ENCODE results near the gene CMTM1.
"Not testable (repeated sequence)": the region's sequence is repeated elsewhere in the genome, so short reads cannot be mapped to it uniquely, and the experiment has no call there.

The CMTM1 gene

DNA sequence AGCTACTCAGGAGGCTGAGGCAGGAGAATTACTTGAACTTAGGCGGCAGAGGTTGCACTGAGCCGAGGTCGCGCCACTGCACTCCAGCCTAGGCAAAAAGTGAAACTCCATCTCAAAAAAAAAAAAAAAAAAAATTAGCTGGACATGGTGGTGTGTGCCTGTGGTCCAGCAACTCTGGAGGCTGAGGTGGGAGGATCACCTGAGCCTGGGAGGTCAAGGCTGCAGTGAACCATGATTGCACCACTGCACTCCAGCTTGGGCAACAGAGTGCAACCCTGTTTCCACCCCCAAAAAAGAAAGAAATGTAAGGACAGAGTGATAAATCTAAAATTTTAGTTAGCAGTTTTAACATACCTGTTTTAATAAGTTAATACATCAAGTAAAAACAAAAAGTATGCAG lies 30.3 kb downstream of the CMTM1 start:
- not testable (repeated sequence) for DNase-seq

DNA sequence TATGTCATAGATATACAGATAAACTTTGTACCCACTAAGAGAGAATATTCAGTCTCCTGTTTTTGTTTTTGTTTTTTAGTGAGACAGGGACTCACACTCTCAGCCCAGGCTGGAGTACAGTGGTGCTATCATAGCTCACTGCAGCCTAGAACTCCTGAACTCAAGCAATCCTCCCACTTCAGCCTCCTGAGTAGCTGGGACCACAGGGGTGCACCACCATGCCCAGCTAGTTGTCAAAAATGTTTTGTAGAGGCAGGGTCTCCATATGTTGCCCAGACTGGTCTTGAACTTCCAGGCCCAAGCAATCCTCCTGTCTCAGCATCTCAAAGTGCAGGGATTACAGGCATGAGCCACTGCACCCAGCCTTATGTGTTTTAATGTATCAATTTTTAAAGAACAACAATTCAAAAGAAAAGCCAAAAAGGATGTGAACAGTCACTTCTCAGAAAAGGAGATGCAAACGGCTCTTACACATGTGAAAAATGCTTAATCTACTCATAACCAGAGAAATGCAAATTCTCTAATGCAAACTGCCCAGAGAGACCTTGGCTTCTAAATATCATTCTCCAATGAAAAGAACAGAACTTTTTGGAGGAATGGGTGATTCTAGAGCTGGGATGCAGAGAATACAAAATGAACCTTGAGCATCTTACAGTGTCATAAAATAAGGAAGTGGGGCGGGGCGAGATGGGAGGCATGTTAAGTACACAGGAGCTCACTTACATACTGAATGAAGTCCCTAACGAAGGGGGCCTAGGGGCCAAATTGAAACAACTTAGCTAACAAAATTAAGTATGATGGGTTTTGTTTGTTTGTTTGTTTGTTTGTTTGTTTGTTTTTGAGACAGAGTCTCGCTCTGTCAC lies 31.0 kb downstream of the CMTM1 start:
- no peak for DNase-seq

DNA sequence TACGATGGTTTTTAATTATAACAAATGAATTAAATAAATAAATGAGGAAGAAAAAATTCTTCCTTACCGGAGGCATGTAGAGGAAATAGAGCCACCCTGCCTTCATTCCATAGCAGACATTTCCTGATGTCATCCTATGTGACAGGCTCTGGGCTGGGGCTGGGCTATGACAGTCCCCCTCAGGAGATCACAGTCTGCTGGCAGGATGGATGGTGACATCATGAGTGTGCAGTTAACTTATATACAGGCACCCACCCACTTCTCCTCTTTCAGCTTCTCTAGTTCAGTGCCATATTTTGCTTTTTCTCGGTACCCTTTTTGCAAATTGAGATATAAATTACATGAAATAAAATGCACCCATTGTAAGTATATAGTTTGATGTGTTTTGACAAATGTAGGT lies 31.9 kb downstream of the CMTM1 start:
- no peak for DNase-seq

DNA sequence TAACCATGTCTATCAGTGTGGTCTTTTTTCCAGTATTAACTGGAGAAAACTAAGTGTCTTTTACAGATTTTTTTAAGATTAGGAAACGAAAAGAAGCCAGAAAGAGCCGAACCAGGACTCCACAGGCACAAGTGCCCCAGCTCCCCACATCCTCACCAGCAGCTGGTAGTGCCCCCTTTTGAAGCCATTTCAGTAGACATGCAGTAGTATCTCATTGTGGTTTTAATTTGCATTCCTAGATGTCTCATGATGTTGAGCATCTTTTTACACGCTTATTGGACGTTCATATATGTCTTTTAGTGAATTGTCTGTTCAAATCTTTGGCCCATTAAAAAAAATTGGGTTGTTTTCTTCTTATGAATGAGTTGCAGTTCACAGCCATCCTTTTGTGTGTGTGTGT lies 33.5 kb downstream of the CMTM1 start:
- DNase-seq, result no peak

DNA sequence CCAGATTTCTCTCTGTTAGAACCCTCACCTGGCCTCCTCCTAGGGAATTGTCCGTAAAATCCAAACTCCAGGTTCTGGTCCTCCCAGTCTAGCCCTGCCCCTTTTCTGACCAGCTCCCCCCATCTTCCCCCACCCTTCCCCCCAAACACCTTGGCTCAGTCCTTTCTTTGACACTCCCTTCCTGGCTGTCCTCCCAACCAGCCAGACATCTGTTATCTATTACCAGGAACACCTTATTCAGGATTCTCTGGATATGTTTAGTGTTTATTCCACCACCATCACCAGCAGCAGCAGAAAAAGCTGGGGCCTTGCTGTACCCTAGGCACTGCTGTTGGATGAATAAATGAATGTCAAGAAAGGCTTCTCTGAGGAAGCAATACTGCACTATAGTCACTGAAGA lies 34.2 kb downstream of the CMTM1 start:
- DNase-seq, result no peak

DNA sequence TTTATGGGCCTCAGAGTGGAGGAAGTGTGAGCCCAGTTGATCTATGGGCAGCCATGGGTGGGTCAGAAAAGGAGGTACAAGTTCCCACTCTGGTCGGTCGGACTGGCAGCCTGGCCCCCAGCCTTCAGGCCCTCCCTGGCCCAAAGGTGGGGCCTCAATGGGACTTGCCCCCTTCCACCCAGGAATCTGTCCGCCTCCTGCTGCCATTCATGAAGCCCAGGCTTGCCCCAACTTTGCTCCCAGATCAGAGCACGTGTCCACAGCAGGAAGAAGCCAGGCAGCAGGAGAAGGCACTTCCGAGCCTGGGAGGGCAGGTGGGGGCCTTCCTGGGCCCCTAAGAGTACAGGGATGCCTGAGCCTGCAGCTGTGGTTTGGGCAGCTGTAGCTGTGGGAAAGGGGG lies 35.2 kb downstream of the CMTM1 start:
- DNase-seq, result no peak

DNA sequence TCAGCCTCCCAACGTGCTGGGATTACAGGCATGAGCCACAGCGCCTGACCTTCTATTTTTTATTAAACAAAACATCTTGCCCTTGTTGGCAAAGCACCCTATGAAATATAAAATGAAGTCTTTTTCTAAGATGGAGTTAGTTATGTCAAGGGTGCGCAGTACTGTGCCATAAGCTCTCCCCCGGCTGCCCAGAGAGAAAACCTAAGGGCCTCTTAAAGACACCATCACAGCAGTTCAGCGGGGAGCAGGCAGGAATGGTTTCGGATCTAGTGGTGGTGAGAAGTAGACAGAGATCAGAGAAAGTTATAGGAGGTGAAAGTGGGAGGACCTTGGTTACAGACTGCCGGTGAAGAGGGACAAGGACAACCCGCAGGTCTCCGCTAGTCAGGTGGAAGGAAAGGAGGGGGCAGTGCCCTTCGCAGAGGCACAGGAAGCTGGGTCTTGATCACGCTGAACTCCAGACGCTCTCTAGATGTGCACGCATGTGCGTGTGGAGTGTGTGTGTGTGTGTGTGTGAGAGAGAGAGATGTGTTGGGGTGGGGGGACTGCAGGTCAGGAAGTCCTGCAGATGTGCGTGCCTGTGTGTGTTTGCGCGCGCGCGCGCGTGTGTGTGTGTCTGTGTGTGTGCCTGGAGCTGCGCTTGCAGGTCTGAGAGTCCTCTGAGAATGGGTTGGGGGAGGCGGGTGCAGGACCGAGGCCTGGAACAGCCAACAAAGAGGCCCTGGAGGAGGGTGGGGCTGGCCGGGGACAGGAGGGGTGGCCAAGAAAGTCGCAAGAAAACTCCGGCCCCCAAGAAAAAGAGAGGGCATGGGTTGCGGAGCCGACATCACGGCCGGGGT lies 37.5 kb downstream of the CMTM1 start:
- DNase-seq, result no peak

DNA sequence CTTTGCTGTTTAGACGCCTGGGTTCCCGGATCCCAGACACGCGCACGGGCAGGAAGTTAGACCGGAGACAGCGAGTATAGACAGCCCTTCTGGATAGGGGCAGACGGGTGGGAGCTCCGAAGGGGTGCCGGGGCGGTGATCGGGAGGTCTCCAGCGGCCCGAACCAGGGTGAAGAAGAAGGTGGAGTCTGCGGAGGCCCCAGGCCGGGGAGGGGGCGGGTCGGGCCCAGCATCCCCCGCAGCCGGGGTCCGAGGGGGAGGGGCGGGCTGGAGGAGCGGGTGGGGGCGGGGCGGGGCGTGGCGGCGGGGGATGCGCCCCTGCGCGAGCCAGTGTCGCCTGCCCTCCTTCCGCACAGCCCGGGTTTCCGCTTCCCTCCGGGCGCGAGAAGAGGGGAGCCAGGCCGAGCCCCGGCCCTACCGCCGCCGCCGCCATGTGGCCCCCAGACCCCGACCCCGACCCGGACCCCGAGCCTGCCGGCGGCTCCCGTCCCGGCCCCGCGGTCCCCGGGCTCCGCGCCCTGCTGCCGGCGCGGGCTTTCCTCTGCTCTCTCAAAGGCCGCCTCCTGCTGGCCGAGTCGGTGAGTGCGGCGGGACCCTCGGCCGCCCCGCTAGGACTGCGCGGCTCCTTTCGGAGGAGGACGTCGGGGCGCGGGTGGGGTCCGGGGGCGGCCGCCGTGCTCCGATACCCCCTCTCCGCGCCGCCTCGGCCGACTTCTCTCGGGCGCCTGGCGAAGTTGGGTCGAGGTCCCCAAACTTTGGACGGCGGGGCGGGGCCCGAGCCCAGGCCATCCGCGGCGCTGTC lies 38.3 kb downstream of the CMTM1 start, which contains the start of gene CMTM3:
Gene CMTM3 (plus strand): TSS at position 329 of the 801 bp plus-strand sequence. CDS start 102 bp downstream, at position 431.
- DNase-seq, result no peak

DNA sequence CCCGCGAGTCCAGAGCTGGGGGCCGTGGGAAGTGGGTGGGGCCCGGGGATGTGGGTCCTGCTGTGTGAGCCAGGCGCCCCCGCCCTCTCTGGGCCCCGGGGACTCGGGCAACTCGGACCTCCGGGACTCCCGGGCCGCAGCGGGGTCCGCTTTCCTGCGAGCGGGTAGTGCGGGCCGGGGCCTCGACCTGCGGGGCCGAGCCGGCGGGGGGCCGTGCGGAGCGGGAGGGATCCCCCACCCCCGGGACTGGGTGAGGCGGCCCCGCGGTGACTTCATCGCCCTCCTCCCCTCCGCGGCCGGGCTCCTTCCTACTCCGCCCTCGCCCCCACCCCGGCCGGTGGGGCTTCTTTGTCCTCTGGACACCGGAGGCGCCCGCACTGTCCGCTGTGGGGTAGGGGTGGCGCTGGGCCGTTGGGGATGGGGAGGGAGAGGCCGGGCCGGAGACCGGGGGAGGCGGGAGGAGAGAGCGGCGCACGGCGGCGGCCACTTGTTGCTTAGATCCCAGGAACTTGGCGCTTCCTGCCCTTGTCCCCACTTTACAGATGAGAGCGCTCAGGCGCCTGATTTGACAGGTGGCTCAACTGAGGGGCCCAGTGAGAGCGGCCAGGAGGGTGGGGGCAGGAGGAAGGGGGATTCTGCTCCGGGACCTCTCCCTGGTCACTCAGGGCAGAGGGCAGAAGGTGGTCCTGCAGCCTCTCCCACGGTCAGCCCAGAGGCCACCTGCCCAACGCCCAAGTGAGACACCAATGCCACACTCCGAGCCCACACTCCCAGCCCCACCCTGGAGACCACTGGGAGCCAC lies 39.1 kb downstream of the CMTM1 start:
- no peak for DNase-seq

DNA sequence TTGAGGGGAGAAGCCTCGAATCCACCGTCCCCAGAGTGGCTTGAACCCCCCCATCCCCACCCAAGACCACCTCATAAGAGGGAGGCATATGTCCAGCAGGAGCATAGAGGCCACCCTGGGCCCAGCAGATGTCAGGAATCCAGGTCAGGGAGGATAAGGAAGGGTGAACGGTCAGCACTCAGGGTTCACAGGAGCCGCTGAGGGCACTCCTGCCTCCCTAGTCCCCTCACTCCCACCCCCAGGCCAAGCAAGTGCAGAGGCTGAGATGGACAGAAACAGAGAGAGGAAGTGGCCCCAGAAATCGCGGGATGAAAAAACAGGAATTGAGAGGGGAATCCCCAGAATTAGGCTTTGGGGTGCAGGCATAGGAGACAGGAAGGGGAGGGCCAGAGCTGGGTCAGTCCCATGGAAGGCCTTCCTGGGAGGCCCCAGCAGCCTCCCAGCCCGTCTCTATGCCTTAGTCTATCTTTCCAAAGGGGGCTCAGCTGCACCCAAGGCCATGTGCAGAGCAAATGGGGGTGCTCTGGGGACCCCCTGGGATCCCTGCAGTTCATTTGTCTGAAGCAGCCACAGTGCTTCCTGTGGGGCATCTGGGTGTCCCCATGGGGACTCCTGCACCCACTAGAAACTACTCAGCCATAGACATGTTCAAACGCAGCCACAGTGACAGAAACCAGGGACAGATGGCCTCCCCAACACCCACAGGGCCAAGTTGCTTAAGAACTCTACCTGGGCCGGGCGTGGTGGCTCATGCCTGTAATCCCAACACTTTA lies 39.9 kb downstream of the CMTM1 start:
- DNase-seq, result no peak

DNA sequence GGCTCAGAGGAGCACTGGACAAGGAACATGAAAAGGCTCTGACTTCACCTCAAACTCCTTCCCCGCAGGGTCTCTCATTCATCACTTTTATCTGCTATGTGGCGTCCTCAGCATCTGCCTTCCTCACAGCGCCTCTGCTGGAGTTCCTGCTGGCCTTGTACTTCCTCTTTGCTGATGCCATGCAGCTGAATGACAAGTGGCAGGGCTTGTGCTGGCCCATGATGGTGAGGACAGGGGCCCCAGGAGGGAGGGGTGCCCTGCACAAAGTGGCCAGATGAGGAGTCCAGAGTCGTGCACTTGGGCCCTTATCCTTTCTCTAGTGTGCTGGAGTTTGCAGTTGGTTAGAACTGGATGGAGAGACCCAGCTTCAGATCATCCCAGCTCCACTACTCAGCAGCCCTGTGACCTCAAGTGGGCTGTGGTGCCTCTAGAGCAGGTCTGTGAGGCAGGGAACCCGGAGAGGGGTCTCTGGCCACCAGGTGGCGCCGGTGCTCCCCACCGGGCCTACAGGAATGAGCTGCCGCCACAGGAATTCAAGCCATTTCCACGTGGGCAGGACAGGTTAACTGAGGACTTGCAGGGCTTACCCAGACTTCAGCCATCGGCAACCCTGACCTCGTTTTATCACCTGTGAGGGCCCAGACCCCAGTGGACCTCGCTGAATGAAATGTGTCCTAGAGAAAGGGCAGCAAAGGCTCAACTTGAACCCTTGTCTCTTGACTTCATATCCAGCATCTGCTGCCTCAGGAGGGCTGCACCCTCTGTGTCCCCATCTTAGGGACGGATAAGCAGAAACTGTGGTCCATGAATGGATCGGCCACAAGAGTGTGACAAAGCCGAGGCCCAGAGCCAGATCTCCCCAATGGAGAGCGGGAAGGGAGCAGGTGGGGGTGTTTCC lies 42.3 kb downstream of the CMTM1 start:
- no peak for DNase-seq

DNA sequence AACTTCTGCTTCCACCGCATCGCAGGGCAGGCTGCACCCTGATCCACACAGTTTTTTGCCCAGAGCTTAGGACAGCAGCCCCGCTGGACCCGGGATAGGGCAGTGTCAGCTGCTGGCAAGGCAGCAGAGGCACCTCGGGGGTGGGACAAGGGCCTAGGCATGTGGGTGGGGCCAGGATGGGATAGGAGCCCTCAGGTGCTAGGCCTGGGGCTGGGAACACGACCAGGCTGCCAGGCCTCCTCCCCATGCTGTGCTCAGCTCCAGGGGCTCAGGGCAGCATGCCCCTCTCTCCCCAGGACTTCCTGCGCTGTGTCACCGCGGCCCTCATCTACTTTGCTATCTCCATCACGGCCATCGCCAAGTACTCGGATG lies 42.9 kb downstream of the CMTM1 start:
- no peak for DNase-seq

DNA sequence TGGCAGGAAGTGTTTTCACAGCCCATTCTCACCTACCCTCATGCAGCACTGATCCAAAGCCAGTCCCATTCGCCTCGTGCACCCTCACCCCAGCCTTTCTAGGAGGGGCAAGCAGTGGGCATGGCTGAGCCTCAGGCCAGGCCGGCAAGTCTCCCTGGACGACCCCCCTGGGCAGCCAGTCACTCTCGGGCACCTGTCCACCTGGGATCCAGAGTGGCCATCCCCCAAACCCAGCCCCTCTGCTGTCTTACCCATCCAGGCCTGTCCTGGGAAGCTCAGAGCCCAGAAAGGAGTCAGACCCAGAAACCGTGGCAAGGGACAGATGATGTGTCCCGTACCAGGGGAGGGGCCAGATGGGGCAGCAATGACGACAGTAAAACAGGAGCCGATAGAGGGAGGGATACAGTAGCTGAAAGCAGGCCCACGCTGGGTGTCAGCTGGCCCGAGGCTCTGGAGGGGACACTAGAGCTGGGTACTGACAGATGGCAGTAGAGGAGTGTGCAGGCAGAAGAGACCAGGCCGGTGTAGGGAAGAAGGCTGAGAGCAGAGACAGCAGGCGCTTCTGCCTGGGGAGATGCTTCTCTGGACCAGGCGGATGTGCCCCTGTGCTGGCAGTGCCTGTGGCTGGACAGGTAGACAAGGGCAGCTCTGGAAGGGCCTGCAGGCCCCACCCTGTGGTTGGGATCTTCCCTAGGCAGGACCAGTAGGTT lies 44.0 kb downstream of the CMTM1 start:
- DNase-seq, result no peak

DNA sequence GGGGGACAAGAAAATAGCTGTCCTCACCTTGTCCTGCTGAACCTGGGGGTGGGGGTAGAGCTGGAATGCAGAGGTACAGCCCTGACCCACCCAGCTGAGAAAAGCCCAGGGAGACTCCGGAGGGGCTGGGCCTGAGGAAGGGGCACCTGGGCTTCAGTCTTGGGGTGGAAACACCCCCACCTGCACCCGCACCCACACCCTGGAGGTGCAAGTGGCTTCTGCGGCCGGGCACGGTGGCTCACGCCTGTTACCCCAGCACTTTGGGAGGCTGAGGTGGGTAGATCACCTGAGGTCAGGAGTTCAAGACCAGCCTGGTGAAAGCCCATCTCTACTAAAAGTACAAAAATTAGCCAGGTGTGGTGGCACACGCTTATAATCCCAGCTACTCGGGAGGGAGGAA lies 45.7 kb downstream of the CMTM1 start:
- DNase-seq, result not testable (repeated sequence)

DNA sequence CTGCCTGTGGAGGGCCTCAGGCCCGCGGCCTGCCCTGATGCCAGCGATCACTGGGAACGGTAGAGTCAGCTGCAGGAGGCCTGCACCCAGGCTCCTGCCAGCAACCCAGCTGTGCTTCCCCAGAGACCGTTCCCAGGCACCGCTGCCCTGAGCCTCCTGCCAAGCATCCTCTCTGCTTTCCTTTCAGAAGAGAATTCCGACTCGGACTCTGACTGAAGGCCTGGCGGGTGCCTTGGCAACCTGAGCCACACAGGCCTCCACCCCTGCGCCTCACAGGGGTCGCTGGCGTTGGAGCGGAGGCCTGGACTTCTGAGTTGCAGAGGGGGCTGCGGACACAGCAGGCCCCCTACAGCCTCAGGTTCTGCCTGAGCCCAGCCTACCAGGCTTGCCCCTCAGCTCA lies 46.2 kb downstream of the CMTM1 start:
- DNase-seq, result no peak

DNA sequence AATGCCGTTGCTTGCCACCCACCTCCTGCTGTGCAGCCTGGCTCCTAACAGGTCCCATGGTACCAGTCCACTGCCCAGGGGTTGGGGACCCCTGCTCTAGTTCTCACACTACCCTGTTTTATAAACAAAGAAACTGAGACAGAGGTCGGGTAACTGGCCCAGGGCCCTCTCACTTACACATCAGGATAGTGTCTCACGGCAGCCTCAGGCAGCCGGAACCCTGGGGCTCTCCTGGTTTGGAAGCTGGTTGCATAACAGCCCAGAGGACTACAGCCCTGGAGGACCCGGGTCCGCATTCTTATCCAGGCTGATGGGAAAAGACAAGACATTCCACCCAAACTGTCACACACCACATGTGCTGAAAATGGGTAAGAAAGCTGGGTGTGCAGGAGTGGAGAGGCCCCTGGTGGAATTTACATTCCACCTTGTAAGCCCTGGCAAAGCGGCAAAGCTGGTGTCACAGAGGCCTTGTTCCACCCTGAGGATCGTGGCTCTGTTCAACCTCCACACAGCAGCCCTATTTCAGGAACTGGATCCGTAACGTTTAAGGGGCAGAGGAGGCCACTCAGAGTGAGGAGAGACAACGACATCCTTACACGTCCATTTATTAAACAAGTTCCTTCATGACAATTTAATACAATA lies 48.0 kb downstream of the CMTM1 start:
- no peak for DNase-seq

DNA sequence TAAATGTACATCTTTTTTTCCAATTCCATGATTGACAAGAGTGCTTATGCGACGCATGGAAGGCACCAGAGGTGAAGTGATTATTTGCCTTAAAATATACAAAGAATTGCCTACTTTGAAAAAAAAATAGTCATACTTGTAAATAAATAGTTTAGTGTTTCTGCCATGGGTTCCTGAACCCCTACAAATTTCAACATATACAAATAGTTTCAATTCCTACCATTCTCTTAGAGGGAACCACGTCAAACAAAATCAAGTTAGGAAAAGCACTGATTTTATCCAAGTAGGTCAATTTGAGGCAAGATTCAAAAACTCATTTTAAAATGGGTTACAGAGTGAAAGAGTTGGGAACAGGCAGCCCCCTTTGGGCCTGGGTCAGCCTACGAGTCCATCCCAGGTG lies 49.9 kb downstream of the CMTM1 start:
- no peak for DNase-seq

DNA sequence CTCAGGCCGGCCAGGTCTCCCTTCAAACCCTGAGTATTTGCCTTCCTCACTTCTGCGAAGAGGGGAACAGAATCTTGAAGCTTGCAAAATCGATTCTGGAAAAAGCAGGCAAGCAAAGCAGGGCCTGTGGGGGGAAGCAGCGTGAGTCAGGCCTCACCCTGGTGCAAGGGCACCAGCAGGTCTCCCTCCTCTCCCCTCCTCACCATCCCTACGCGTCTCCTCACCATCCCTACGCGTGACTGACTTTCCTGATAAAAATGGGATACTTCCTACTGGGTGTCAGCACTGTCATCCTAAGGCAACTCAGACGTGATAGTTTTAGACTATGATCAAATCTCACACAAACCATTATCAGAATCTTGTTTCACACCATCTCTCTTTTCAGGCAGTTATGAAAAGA lies 50.4 kb downstream of the CMTM1 start:
- DNase-seq, result no peak

DNA sequence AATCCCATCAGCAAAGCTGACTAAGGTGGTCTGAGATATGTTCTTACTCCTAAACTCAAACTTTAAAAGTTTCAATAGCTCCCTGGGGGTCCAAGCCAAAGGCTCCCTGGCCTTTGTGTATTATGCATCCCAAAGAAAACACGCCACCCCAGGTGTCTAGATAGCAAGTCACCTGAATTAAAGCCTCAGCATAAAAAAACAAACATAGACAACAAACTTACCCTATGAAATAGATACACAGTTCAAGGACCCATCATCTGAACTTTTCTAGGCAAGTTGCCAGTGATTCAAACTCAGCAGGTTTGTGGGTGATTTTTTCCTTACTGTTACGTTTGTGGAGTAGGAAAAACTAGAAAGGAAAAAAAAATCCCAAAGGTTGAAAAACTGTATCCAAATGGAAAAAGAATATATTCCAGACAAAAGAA lies 50.8 kb downstream of the CMTM1 start:
- no peak for DNase-seq
